Kidney epithelial cell (primary cell): ENCODE results near the gene RWDD2A. TPM values are rescaled to one million over a fixed set of nuclear protein-coding genes. Genes with fewer than 3 reads are reported as not detected.
A peak's percentile ranks its signal among the peaks of the same experiment; 100 is the strongest.

Source experiments
- DNase-seq: peaks from one replicate; pipeline ENCODE4 v3.0.0-alpha.2; 2010; ENCODE audit warnings: low read depth
- H3K27me3 ChIP-seq: 2 replicates; pipeline ENCODE4 v1.6.0; 2011; ENCODE audit warnings: low read length; ENCODE audit not compliant: control insufficient read depth, insufficient read depth
- H3K36me3 ChIP-seq: 2 replicates; pipeline ENCODE4 v1.5.1; 2011; ENCODE audit warnings: low read length; ENCODE audit not compliant: control insufficient read depth, insufficient read depth
- H3K4me3 ChIP-seq: 2 replicates; pipeline ENCODE4 v1.5.1; 2011; ENCODE audit warnings: low read depth, mild to moderate bottlenecking, control low read depth, low read length
- CTCF ChIP-seq: IDR thresholded peaks from 2 replicates; pipeline ENCODE4 v1.5.1; 2011; ENCODE audit warnings: mild to moderate bottlenecking, moderate library complexity, low read length, control low read depth, inconsistent platforms; ENCODE audit not compliant: insufficient read depth, poor library complexity, severe bottlenecking
- total RNA-seq: library from RNA; depleted of rRNA; stranded (reverse); fragments of >200 nt; gene quantifications from 2 replicates; pipeline ENCODE4 v1.2.3, GENCODE V29; 2015

RWDD2A gene
- 4.3 and 4.6 TPM in 2 replicates for total RNA-seq

GRCh38 chr6:83192871-83193746, at the start of gene RWDD2A, which contains the start of gene PGM3:
Gene RWDD2A (plus strand): TSS chr6:83193357. CDS start chr6:83194452, 1,095 bp downstream.
Gene PGM3 (minus strand): TSS chr6:83193265. CDS start chr6:83191012, 2,253 bp downstream.
- H3K27me3 ChIP-seq: no peaks in the 10 kb centered on the region
- peak; percentile 51 for DNase-seq
- peaks cover 4% of the 10 kb centered on the region for H3K36me3 ChIP-seq
- TF ChIP-seq CTCF: no peak
- H3K4me3 ChIP-seq: peak within 1 kb of the TSS; percentile 99

GRCh38 chr6:83151114-83151513, 42.0 kb upstream of the RWDD2A start:
- Histone ChIP-seq H3K36me3 (no peaks in the 10 kb centered on the region), H3K27me3 (no peaks in the 10 kb centered on the region), H3K4me3 (no peak overlapping the region)
- no peak for TF ChIP-seq CTCF
- no peak for DNase-seq

GRCh38 chr6:83152913-83153312, 40.2 kb upstream of the RWDD2A start:
- no peak for TF ChIP-seq CTCF

GRCh38 chr6:83153883-83154521, 39.2 kb upstream of the RWDD2A start:
- Histone ChIP-seq H3K27me3 (no peaks in the 10 kb centered on the region), H3K4me3 (no peak overlapping the region), H3K36me3 (no peaks in the 10 kb centered on the region)
- DNase-seq: no peak
- TF ChIP-seq CTCF: no peak

More at GRCh38 chr6:83152913-83153312, 40.2 kb upstream of the RWDD2A start:
- no peak overlapping the region for H3K4me3 ChIP-seq
- DNase-seq: no peak
- H3K27me3 ChIP-seq: no peaks in the 10 kb centered on the region
- H3K36me3 ChIP-seq: no peaks in the 10 kb centered on the region

GRCh38 chr6:83155794-83156193, 37.4 kb upstream of the RWDD2A start:
- no peak for DNase-seq
- Histone ChIP-seq H3K36me3 (no peaks in the 10 kb centered on the region), H3K27me3 (no peaks in the 10 kb centered on the region), H3K4me3 (no peak overlapping the region)
- no peak for TF ChIP-seq CTCF

- H3K4me3 ChIP-seq: no peak overlapping the region
- no peak for TF ChIP-seq CTCF
- no peak for DNase-seq
- no peaks in the 10 kb centered on the region for H3K36me3 ChIP-seq
- no peaks in the 10 kb centered on the region for H3K27me3 ChIP-seq
Measured at GRCh38 chr6:83160167-83160566, 33.0 kb upstream of the RWDD2A start.
